HuH-7.5 (cell line): ENCODE data around the gene PINLYP.
A peak's percentile ranks its signal among the peaks of the same experiment; 100 is the strongest.
"Not testable (repeated sequence)": the region's sequence is repeated elsewhere in the genome, so short reads cannot be mapped to it uniquely, and the experiment has no call there.

Source experiments
- DNase-seq: peaks from one replicate; pipeline ENCODE4 v3.0.0; 2011; ENCODE audit warnings: low spot score

The PINLYP gene

DNA sequence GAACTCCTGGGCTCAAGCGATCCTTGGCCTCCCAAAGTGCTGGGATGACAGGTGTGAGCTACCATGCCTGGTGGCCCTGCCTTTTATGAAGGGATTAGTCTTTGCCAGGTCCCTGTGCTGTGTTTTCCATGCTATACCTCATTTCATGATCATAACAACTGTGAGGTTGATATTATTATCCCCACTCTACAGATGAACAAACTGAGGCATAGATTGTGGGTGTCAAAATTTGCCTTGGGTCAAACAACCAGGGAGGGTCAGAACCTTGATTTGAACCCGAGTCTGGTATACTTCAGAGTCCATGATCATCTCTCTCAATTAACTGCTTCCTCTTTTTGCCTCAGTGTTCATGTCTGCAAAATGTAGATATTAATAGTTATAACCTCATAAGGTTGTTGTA is 6.9 kb downstream of the PINLYP start:
- no peak for DNase-seq

DNA sequence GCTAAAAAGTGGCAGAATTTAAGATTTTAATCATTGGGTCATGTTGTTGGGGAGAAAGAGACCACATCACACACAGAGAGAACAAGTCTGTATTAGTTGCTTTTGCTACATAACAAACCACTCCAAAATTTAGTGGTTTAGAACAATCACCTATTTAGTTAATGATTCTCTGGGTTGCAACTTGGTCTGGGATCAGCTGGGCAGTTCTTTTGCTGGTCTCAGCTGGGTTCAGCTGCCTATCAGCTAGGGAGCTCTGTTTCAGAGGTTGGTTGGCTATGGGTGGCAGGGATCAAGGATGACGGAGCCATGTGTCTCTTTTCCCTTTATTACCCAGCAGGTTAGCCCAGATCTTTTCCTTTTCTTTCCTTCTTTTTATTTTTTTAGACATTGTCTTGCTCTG is 8.9 kb downstream of the PINLYP start:
- no peak for DNase-seq

DNA sequence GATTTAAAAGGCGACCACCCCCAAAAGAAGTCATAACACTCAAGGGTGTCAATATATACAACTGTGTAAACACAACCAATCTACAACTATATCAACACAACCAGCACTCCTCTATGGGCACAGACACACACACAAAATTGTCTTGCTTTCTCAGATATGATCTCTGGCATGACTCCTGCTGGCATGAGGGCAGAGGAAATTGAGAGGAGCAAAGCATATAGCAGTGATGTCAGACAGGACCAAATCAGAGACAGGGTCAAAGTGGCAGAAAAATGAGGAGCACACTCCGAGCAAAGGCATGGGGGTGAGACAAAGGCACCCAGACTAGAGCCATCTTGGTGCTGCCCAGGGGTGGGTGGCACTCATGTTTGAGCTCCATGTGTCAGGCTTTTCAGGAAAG is 10.7 kb downstream of the PINLYP start:
- DNase-seq: no peak

DNA sequence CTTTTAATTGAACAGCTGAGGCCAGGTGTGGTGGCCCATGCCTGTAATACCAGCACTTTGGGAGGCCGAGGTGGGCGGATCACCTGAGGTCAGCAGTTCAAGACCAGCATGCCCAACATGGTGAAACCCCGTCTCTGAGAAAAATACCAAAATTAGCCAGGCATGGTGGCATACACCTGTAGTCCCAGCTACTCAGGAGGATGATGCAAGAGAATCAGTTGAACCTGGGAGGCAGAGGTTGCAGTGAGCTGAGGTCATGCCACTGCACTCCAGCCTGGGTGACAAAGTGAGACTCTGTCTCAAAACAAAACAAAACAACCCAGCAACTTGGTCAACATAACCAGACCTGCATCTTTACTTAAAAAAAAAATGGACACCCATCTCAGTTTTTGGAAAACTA is 11.4 kb downstream of the PINLYP start:
- DNase-seq: not testable (repeated sequence)

DNA sequence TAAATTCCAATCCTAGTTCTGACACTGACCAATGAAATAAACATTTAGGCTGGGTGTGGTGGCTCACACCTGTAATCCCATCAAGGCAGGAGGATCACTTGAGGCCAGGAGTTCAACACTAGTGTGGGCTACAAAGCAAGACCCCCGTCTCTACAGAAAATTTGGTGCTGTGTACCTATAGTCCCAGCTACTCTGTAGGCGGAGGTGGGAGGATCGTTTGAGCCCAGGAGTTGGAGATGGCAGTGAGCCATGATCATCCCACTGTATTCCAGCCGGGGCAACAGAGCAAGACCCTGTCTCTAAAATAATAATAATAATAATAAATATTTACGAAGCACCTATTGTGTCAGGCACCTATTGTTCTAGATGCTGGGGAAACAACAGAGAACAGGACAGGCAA is 13.7 kb downstream of the PINLYP start:
- DNase-seq: no peak

DNA sequence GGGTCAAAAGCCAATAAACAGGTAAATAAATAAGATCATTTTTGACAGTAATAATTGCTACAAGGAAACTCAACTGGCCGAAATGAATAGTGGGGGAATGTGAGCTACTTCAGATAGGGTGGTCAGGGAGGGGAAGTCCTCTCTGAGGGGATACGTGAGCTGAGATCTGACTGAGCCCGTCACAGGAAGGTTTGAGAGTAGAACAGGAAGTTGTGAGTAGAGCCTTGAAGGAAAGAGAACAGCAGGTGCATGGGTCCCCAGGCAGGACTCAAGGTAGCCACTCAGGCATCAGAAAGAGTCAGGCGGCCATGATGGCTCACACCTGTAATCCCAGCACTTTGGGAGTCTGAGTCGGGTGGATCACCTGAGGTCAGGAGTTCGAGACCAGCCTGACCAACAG is 14.1 kb downstream of the PINLYP start:
- DNase-seq: no peak

DNA sequence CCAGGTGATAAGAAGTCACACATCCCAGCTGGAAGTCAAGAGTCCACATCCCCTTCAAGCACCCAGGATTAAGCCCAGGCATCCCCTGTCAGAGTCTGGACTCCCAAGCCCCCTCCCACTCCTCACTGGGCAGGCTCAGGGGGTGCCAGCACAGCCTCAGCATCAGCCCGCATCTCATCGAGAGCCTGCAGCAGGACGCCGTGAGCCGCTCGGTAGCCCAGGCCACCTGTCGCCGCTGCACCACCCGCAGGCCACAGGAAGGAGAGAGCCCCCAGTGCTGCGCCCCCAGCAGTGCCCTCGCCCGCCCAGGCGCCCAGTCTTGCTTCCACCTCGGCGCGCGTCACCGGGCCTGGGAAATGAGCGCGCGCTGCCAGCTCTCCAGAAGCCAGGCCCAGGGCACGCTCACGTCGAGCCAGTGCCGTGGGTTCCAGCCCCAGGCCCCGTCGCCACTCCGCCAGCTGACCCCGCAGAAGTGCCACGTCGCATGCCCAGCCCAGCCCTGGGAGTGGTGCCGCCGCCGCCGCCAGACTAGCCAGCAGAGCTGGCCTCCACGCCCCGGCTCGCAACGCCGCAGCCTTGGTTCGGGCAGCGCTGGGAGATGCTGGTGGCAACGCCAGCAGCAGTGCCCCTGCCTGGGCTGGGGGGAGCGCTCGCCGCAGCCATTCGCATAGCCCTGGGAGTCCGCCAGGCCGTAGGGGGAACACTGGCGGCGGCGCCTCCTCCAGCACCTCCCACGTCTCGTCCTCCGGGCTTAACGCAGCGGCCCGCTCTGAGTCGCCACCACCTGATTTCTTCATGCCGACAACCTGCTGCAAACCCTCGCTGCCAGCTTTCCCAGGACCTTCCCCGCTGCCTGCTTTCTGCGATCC is 16.5 kb downstream of the PINLYP start:
- DNase-seq: no peak

DNA sequence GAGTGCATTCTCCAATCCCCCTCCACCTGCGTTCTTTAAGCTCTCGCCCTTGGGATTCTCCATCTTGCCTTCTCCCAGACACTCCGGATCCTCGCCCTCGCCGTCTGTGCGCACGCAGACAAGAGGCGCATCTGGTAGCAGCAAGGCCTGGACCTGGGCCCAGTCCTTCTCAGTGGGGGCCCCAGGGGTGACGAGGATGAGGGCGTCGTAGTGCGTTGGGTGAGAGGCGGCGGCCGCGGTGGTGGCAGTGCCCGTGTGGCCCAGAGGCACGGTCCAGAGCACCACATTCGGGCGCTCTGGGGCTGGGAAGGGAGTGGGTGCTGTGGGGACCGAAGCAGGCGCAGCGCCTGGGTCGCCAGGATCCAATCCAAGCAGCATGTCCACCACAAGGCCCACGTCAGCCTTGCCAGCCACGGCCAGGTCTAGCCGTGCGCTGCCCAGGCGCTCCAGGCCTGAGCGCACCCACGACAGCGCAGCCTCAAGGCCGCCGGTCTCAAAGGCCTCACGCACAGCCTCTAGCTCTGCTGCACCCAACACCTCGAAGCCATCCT is 17.3 kb downstream of the PINLYP start:
- no peak for DNase-seq

DNA sequence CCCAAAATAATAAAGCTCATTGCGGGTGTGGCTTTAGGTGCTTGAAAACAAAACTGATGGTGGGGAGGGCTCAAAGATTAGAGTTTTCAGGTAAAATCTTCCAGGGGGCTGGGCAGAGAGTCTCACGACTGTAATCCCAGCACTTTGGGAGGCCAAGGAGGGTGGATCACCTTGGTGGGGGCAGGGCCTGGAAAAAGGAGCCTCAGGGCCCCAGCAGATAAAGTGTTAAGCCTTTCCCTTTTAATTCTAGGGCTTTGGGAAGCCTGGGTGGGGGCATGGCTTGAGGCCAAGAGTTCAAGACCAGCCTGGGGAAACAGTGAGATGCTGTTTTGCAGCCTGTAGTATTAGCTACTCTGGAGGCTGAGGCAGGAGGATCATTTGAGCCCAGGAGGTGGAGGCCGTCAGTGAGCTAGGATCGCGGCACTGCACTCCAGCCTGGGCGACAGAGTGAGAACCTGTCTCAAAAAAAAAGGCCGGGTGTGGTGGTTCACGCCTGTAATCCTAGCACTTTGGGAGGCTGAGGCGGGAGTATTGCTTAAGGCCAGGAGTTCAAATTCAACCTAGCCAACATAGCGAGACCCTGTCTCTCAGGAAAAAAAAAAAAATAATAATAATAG is 18.6 kb downstream of the PINLYP start:
- no peak for DNase-seq

DNA sequence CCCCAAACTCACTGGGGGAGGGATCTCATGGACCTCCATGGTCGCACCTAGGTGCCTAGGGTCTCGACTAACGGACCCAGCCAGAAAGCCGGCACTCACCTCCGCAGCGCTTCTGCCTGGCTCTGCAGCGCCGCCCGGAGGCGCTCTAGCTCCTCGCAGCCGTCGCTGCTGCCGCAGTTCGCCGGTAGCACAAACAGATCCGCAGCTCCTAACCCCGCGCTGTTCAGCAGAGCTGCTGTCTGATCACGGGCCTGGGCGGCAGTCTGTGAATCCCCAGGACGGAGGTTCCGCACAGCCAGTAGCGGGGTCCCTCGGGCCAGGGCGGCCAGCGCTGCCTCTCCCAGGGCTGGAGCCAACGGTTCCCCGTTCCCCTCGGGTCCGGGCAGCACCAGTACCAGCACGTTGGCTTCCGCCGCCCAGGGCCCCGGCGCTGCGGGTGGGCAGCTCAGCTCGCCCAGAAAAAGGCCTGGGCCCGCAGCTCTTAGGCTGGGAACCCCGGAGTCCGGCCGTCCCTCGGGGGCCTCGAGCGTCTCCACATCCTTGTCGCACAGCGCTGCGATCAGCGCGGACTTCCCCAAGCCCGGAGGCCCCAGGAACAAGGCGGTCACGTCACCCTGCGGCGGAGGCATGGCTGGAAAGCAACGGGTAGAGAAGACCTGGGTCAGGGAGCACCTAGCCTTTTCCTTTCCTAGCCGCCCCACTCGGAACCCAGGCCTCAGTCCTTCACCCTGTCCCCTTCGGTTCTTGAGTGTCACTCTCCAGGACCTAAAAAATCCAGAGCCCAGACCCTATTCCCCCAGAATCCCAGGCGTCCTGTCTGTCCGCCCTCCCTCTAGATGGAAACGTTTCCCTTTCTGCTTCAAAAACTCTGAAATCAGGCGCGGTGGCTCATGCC is 19.4 kb downstream of the PINLYP start:
- peak; percentile 61 for DNase-seq

DNA sequence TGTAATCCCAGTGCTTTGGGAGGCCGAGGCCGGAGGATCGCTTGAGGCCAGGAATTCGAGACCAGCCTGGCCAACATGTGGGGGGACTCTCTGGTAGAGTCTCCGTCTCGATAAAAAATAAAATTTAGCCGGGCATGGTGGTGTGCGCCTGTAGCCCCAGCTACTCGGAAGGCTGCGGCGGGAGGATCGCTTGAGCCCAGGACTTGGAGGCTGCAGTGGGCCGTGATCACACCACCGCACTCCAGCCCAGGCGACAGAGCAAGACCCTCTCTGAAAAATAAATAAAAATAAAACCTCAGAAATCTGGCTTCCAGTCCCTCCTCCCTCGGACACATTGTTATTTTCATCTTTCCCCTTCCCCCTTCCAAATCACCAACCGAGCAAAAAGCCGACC is 20.0 kb downstream of the PINLYP start:
- no peak for DNase-seq

DNA sequence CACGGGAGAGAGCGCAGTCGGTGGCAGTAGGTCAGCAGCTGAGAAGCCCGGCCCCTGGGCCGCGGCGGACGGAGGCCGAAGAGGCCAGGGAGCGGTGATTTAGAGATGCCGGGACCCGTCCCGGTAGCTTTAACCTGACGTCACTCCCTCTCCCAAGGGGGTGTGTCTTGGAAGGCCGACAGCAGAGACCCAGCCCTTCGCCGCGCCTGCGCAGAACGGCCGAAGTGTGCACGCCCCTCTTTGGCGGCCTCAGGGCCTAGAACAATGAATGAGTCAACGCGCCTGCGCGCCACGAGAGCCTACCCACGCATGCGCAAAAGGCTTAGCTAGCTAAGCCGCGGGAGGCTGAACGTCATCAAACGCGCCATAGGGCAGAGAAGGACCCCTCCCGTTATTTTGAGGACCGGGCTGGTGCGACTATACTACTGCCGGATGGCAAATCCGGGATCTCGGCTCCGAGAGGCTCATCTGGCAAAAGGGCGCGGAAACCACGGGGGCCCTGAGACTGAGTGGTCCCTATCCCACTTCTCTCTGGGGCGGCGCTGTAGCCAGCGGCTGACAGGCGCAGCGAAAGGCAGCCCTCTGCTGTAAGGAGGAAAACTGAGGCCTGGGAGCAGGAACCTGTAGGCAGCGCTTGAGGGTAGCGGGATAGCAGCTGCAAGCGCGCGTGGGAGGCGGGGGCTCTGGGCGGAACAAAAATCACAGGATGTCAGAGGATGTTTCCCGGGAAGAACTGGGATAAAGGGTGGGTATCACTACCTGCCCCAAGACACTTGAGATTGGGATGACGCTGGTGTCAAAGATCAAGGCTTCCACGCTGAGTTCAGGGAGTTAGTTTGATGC is 20.6 kb downstream of the PINLYP start, which contains the start of the genes IRGQ and ZNF576:
IRGQ (minus strand) TSS at position 136 of the 843 bp plus-strand sequence. CDS start 796 bp downstream, outside the sequence.
ZNF576 (plus strand) TSS at position 597 of the 843 bp plus-strand sequence. CDS start 514 bp downstream, outside the sequence.
- peak; percentile 97 for DNase-seq

DNA sequence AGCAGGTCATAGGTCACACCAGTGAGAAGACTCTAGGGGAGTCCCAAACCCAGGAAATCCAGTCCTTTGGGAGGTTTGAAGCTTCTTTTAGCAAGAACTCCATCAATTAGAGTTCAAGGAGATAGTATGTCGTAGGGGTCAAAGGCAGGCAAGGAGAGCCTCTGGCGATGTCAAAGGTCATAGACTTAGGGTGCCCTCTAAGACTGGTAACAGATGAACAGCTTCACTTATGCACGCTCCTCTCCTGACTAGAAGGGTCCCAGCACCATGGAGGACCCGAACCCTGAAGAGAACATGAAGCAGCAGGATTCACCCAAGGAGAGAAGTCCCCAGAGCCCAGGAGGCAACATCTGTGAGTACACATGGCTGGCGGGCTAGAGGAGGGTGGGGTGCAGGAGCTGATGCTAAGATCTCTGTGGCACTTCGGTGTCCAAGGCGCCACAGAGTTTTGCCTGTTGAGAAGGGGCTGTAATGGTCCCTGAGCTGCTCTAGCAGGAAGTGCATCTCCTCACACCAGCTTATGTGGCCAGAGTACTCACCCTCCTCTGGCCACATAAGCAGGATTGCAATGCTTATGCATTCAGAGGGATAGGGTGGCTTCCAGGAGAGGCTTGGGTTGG is 21.4 kb downstream of the PINLYP start:
- DNase-seq: no peak

DNA sequence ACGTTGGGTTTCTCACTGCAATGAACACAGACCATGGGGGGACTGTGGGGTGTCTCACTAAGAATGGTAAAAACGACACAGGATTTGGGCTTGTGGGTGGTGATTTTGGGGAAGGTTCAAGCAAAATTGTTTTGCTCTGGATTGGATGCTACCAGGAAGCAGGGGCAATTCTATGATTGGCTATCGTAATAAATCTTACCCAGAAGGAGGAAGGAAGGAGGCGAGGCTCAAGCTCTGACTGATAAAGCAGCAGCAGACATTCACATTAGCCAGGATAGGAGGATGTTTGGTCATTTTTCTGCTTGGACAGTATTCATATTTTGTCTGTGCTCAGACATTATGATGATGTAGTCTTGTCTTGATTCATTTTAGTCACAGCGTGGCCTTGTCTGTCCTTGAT is 22.3 kb downstream of the PINLYP start:
- no peak for DNase-seq

DNA sequence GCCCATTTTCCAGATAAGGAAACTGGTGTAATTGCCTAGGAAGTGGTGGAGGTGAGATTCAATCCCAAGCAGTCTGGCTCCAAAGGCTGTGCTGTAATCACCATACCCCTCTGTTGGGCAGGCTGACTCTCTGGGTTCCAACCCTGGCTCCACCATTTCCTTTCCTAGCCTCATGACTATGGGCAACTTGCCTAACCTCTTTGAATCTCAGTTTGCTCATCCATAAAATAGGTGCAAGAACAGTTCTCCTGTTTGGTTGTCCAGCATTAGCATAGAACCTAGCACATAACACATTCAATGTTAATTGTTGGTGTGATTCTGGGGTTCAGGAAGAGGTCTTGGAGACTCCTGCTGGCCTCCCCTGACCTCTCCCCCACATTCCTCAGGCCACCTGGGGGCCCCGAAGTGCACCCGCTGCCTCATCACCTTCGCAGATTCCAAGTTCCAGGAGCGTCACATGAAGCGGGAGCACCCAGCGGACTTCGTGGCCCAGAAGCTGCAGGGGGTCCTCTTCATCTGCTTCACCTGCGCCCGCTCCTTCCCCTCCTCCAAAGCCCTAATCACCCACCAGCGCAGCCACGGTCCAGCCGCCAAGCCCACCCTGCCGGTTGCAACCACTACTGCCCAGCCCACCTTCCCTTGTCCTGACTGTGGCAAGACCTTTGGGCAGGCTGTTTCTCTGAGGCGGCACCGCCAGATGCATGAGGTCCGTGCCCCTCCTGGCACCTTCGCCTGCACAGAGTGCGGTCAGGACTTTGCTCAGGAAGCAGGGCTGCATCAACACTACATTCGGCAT is 23.0 kb downstream of the PINLYP start:
- DNase-seq: no peak

DNA sequence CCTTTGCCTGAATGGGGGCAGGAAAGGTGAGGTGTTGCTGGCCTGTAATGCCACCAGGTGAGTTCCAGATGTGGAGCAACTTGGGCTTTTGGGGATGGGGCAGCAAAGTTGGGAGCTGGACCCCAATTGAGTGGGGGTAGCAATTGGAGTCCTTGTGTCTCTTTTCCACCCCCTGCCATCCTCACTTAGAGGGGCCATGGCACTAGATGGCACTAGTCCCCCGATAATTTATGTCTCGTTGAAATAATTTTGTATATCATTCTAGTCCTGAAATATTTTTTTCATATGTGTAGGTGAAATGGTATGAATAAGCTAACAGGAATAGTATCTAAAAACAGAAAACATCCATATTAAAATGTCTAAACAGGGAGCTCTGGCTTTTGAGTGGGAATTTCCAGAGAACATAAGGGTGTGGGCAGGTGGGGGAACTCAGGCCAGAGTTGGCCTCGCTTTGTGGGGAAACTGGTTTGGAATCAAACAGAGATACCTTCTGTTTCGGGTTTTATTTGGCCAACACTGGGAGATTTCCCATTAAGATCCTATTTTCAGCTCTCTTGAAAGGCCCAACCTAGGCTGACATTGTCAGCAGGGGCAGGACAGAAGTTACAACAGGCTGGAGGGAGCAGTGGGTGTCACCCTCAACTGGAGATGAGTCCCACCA is 24.2 kb downstream of the PINLYP start:
- DNase-seq: no peak

DNA sequence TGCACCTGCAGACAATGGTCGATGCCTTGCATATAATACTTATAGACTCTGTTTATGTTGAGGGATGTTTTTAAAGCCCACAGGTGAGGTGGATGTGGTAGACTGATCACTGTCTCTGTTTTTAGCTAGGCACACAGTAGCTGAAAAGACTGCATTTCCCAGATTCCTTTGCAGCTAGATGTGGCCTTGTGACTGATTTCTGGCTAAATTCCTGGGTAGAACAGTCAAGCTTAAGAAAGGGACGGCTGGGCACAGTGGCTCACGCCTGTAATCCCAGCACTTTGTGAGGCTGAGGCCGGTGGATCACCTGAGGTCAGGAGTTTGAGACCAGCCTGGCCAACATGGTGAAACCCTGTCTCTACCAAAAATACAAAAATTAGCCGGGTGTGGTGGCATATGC is 24.7 kb downstream of the PINLYP start:
- not testable (repeated sequence) for DNase-seq

DNA sequence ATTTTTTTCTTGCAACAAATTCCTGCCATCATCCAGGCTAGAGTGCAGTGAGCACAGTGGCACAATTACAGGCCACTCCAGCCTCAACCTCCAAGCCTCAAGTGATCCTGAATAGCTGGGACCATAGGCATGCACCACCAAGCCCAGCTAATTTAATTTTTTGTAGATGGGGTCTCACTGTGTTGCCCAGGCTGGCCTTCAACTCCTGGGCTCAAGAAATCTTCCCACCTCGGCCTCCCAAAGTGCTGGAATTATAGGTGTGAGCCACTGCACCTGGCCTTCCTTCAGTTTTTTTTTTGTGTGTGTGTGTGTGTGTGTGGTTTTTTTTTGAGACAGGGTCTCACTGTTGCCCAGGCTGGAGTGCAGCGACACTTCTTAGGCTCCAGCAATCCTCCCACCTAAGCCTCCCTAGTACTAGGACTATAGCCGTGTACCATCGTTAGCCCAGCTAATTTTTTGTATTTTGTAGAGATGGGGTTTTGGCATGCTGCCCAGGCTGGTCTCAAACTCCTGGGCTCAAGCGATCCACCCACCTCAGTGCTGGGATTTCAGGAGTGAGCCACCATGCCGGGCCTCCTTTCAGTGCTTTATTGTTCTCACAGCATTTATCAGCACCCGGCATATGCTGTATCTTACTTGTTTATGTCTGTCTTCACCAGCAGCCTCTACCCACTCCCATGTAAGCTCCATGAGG is 30.4 kb downstream of the PINLYP start:
- no peak for DNase-seq
